ENCODE measurements around the gene PEPD.
"Not testable (repeated sequence)": the region's sequence is repeated elsewhere in the genome, so short reads cannot be mapped to it uniquely, and the experiment has no call there.

PEPD gene

GRCh38 chr19:33521480-33522370 lies at the start of gene PEPD:
PEPD (minus strand) TSS chr19:33521791; CDS start chr19:33521760, 31 bp downstream.
- DNase-seq = peak; percentile 90

- DNase-seq = no peak
Measured at GRCh38 chr19:33569821-33570220, 48.2 kb upstream of the PEPD start.

- no peak for DNase-seq
Measured at GRCh38 chr19:33568706-33569105, 47.1 kb upstream of the PEPD start.

- no peak for DNase-seq
Measured at GRCh38 chr19:33564836-33565338, 43.3 kb upstream of the PEPD start.

GRCh38 chr19:33562636-33563035 lies 41.0 kb upstream of the PEPD start:
- DNase-seq = no peak

- not testable (repeated sequence) for DNase-seq
Measured at GRCh38 chr19:33561666-33562065, 40.1 kb upstream of the PEPD start.

- no peak for DNase-seq
Measured at GRCh38 chr19:33561261-33561660, 39.7 kb upstream of the PEPD start.

GRCh38 chr19:33559996-33560395 lies 38.4 kb upstream of the PEPD start:
- no peak for DNase-seq

- no peak for DNase-seq
Measured at GRCh38 chr19:33558856-33559255, 37.3 kb upstream of the PEPD start.

GRCh38 chr19:33558151-33558550 lies 36.6 kb upstream of the PEPD start:
- DNase-seq = no peak

- DNase-seq = no peak
Measured at GRCh38 chr19:33557720-33558119, 36.1 kb upstream of the PEPD start.

GRCh38 chr19:33557196-33557595 lies 35.6 kb upstream of the PEPD start:
- DNase-seq = no peak

- no peak for DNase-seq
Measured at GRCh38 chr19:33556261-33556660, 34.7 kb upstream of the PEPD start.

GRCh38 chr19:33555726-33556125 lies 34.1 kb upstream of the PEPD start:
- not testable (repeated sequence) for DNase-seq

- DNase-seq = no peak
Measured at GRCh38 chr19:33554821-33555220, 33.2 kb upstream of the PEPD start.

- DNase-seq = no peak
Measured at GRCh38 chr19:33554391-33554790, 32.8 kb upstream of the PEPD start.

GRCh38 chr19:33553530-33554310 lies 32.1 kb upstream of the PEPD start:
- no peak for DNase-seq

- no peak for DNase-seq
Measured at GRCh38 chr19:33552928-33553279, 31.3 kb upstream of the PEPD start.

GRCh38 chr19:33552191-33552927 lies 30.8 kb upstream of the PEPD start:
- DNase-seq = no peak

- no peak for DNase-seq
Measured at GRCh38 chr19:33551676-33552075, 30.1 kb upstream of the PEPD start.

GRCh38 chr19:33550768-33551167 lies 29.2 kb upstream of the PEPD start:
- no peak for DNase-seq

GRCh38 chr19:33547676-33548075 lies 26.1 kb upstream of the PEPD start:
- DNase-seq = no peak

- DNase-seq = no peak
Measured at GRCh38 chr19:33546656-33547055, 25.1 kb upstream of the PEPD start.

Measured in CD4-positive, alpha-beta T cell treated with Interleukin-17A for 1 hour (primary cell).